GM10266 (cell line): ENCODE measurements around the gene GJB3.
"Not testable (repeated sequence)": the region's sequence is repeated elsewhere in the genome, so short reads cannot be mapped to it uniquely, and the experiment has no call there.

Source experiments
- DNase-seq: peaks from one replicate; pipeline ENCODE4 v3.0.0; 2012; ENCODE audit errors: extremely low spot score
- TF ChIP-seq, protein P1 (sequence below): IDR thresholded peaks from 2 replicates; pipeline ENCODE4 v1.5.1; 2012; ENCODE audit warnings: mild to moderate bottlenecking, low read depth; ENCODE audit not compliant: control insufficient read depth, insufficient read depth; ENCODE audit errors: missing control alignments

The GJB3 gene

DNA sequence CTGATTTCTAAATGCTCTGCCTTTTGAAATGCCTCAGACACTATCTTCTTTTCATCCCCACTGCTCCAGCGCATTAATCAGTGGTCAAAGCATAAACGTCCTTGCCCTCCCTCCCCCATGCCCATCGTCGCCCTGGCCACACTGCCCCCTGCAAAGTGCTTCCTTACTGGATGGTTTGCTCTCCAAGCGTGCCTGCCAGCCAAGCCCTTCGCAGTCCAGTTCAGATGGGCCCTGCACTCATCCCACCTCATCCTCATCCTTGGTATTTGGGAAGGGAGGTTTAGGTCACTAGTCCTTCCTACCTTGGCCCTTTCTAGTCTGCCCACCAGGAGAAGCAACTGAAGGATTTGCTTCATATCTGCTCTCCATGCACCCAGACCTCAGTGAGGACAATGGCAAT lies 14.9 kb downstream of the GJB3 start:
- no peak for DNase-seq
- TF ChIP-seq, protein P1, sequence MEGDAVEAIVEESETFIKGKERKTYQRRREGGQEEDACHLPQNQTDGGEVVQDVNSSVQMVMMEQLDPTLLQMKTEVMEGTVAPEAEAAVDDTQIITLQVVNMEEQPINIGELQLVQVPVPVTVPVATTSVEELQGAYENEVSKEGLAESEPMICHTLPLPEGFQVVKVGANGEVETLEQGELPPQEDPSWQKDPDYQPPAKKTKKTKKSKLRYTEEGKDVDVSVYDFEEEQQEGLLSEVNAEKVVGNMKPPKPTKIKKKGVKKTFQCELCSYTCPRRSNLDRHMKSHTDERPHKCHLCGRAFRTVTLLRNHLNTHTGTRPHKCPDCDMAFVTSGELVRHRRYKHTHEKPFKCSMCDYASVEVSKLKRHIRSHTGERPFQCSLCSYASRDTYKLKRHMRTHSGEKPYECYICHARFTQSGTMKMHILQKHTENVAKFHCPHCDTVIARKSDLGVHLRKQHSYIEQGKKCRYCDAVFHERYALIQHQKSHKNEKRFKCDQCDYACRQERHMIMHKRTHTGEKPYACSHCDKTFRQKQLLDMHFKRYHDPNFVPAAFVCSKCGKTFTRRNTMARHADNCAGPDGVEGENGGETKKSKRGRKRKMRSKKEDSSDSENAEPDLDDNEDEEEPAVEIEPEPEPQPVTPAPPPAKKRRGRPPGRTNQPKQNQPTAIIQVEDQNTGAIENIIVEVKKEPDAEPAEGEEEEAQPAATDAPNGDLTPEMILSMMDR: no peak

DNA sequence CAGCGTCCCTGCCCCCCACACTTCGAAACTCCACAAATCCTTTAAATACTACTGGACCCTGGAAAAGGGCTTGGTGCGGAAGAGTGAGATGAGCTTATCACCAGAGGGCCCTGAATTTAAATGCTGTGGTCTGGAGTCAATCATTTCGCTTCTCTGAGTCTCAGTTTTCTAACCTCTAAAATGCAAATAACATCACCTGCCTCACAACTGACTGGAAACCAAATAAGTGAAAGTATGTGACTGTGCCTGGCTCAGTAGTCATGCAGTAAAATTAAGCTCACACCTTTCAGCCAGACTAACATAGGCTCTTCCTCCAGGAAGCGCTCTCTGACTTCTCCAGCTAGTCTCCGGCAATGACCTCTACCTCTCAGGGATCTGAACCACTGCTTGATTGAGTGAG lies 16.0 kb downstream of the GJB3 start:
- TF ChIP-seq, protein P1: no peak
- no peak for DNase-seq

DNA sequence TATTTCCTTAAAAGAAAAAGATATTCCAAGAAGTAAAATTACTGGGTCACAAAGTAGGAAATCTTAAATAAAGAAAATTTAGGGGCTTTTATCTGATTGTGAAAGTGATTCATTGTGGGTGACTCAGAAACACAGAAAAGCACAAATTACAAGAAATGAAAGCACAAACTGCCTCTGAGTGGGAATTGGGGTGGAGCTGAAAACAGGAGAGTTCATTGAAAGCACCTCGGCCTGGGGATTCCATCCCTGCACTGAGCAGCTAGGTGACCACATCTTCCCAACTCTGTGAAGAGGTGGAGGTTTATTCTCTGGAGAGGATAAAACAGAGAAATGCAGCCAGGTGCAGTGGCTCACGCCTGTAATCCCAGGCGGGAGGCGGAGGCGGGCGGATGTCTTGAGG lies 19.2 kb downstream of the GJB3 start:
- no peak for DNase-seq
- TF ChIP-seq, protein P1: no peak

DNA sequence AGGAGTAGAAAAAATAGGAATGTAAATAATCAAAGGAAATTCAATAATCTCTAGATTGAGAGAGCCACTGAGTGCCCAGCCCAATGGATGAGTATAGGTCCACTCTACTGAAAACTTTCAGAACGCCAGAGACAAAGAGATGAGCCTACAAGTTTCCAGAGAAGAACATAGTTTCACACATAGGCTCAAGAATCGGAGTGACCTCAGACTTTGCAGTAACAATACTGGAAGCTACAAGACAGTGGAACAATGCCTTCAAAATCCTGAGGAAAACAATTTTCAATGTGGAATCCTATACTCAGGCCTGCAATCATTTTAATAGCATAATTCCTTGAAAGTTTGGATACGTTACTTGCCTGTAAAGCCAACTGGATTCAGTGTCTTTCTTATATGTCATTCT lies 22.8 kb downstream of the GJB3 start:
- no peak for DNase-seq
- TF ChIP-seq, protein P1: no peak

DNA sequence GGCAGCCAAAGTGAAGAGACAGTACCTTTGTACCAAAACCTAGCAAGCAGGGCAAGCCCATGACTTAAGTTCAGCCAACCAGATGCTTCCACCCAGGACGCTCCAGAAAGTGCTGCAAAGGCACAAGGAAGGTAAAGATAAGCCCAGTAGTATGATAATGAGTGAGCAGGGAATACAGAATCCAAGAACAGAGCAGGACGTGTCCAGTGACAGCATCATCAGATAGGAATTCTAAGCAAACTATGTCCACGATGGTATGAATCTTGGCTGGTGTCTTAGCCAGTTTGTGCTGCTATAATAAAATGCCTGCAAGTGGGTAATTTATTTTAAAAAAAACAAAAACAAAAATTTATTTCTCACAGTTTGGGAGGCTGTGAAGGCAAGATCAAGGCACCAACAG lies 25.4 kb downstream of the GJB3 start:
- DNase-seq: no peak
- TF ChIP-seq, protein P1: no peak

DNA sequence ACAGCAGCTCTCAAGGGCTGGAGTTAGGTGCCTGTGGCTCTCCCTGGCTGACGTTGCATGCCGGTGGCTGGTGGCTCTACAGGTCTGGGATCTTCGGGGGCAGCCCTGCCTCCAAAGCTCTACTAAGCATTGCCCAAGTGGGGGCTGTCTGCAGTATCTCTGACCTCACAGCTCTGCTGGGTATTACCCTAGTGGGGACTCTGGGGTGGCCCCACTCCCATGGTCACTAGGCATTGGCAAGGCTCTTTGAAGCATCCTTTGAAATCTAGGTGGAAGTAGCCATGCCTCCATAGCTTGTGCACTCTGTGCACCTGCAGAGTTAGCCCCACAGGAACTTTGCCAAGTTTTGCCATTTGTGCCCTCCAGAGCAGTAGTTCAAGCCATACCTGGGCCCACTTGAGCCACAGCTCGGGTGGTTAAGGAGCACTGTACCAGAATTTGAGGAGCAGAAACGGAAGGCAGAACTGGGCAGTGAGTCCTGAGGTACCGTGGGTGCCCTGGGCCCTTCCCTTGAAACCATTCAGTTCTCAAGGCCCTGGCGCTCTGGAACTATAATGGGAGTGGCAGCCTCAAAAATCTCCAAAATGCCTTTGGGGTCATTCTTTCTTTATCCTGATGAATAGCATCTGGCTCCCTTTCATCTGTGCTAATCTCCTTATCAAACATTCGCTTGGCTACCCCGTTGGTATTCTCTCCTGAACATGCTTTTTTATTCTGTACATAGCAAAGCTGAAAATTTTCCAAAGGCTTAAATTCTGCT lies 27.2 kb downstream of the GJB3 start:
- DNase-seq: no peak
- TF ChIP-seq, protein P1: no peak

DNA sequence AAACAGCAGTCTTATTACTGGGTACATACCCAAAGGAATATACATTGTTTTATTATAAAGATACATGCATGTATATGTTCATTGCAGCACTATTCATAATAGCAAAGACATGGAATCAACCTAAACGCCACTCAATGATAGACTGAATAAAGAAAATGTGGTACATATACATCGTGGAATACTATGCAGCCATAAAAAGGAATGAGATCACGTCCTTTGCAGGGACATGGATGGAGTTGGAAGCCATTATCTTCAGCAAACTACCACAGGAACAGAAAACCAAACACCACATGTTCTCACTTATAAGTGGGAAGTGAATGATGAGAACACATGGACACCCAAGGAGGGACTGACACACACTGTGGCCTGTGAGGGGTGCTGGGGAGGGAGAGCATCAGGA lies 29.8 kb downstream of the GJB3 start:
- not testable (repeated sequence) for DNase-seq

DNA sequence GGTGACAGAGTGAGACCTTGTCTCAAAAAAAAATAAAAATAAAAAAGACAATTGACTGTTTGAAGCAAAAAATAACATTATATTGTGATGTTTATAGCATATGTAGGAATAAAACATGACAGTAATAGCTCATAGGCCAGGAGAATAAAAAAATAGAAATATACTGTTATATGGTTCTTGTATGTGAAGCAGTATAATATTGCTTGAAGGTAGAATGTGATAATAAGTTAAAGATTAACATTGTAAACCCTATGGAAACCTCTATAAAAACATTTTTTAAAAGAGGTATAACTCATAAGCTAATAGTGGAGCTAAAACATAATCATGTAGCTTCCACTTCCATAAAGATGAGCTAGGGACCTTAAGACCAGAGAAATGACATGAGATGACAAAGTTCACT lies 35.3 kb downstream of the GJB3 start:
- TF ChIP-seq, protein P1: no peak
- no peak for DNase-seq
